HepG2 (cell line): Measurements from ENCODE around the gene ARHGEF10L. TPM values are rescaled to one million over a fixed set of nuclear protein-coding genes. Genes with fewer than 3 reads are reported as not detected.
A peak's percentile ranks its signal among the peaks of the same experiment; 100 is the strongest.

ENCODE experiments used
- ADNP ChIP-seq: sonication (generic); formaldehyde crosslinking; IDR thresholded peaks from 2 replicates; pipeline ENCODE4 v1.4.0; 2020; ENCODE audit warnings: missing genetic modification reagents
- CCDC6 ChIP-seq: sonication (generic); formaldehyde crosslinking; IDR thresholded peaks from 2 replicates; pipeline ENCODE4 v1.8.1; 2022; ENCODE audit warnings: mild to moderate bottlenecking, missing genetic modification reagents, moderate library complexity
- EP300 ChIP-seq, 3 experiments: sonication (generic) in 1 of 3; formaldehyde crosslinking in 1 of 3; IDR thresholded peaks; 2 replicates each; pipeline versions ENCODE4 v1.5.1 to v1.6.1; 2011 to 2020; ENCODE audit warnings: low read depth in 2 of 3, low read length in 2 of 3, borderline replicate concordance in 1 of 3, improper control_type of control experiment in 1 of 3, mild to moderate bottlenecking in 1 of 3, missing genetic modification reagents in 1 of 3, moderate library complexity in 1 of 3
- MXI1 ChIP-seq: IDR thresholded peaks from 3 replicates; pipeline ENCODE4 v1.6.1; 2012; ENCODE audit warnings: low read depth, low read length, inconsistent platforms, borderline replicate concordance
- NR2F1 ChIP-seq, 2 experiments: fragments of 450-650 bp in 1 of 2; formaldehyde crosslinking in 1 of 2; IDR thresholded peaks; 2 replicates each; pipeline versions ENCODE4 v1.5.0 to v1.6.1; 2016 to 2020; ENCODE audit warnings: mild to moderate bottlenecking in 1 of 2, missing compliant biosample characterization in 1 of 2, missing genetic modification reagents in 1 of 2, moderate library complexity in 1 of 2
- SNAPC4 ChIP-seq: sonication (generic); formaldehyde crosslinking; IDR thresholded peaks from 2 replicates; pipeline ENCODE4 v1.4.0; 2020; ENCODE audit warnings: mild to moderate bottlenecking, missing genetic modification reagents
- TCF7L2 ChIP-seq: IDR thresholded peaks from 2 replicates; pipeline ENCODE4 v1.6.1; 2011; ENCODE audit warnings: mild to moderate bottlenecking, low read depth, low read length, moderate library complexity
- ZBTB43 ChIP-seq: sonication (generic); formaldehyde crosslinking; conservative IDR thresholded peaks from 2 replicates; pipeline ENCODE4 v1.4.0; 2020; ENCODE audit warnings: missing genetic modification reagents
- ZFP36 ChIP-seq: fragments of 150-350 bp; IDR thresholded peaks from 2 replicates; pipeline ENCODE4 v1.6.1; 2018; ENCODE audit warnings: borderline replicate concordance, low read length, low read depth; ENCODE audit not compliant: partially characterized antibody
- ZFP36L2 ChIP-seq: sonication (generic); formaldehyde crosslinking; IDR thresholded peaks from 2 replicates; pipeline ENCODE4 v1.4.0; 2020; ENCODE audit warnings: missing genetic modification reagents
- ZNF619 ChIP-seq: sonication (generic); formaldehyde crosslinking; IDR thresholded peaks from 2 replicates; pipeline ENCODE4 v1.4.0; 2020; ENCODE audit warnings: mild to moderate bottlenecking, missing genetic modification reagents
- ZNF629 ChIP-seq: sonication (generic); formaldehyde crosslinking; conservative IDR thresholded peaks from 2 replicates; pipeline ENCODE4 v1.5.0; 2020; ENCODE audit warnings: missing genetic modification reagents
- ZZZ3 ChIP-seq: sonication (generic); formaldehyde crosslinking; IDR thresholded peaks from 2 replicates; pipeline ENCODE4 v1.4.0; 2020; ENCODE audit warnings: missing genetic modification reagents, mild to moderate bottlenecking, borderline replicate concordance
- polyA plus RNA-seq, 8 experiments: library from polyadenylated mRNA; depleted of rRNA in 3 of 8; stranded (reverse) in 7 of 8; unstranded in 1 of 8; fragments of >200 nt; fragmentation: Illumina TruSeq in 4 of 8; extraction: Trizol in 4 of 8; gene quantifications; 2 replicates each; pipeline versions ENCODE4 v1.2.1 to v1.2.3, GENCODE V29; 2011 to 2016; ENCODE audit warnings: low read depth in 4 of 8, missing spikeins in 1 of 8, mixed read lengths in 1 of 8; ENCODE audit not compliant: insufficient read depth in 1 of 8
- total RNA-seq, 5 experiments: library from RNA; depleted of rRNA; stranded (reverse); fragments of >200 nt; fragmentation: Illumina TruSeq; extraction: Trizol; gene quantifications; 2 replicates each; pipeline ENCODE4 v1.2.3, GENCODE V29; 2016; ENCODE audit warnings: low read depth in 1 of 5
- TF ChIP-seq, protein P1 (sequence below): sonication (generic); formaldehyde crosslinking; IDR thresholded peaks from 2 replicates; pipeline ENCODE4 v1.5.0; 2020; ENCODE audit warnings: mild to moderate bottlenecking, missing genetic modification reagents
- TF ChIP-seq, protein P2 (sequence below): sonication (generic); formaldehyde crosslinking; IDR thresholded peaks from 2 replicates; pipeline ENCODE4 v1.4.0; 2020; ENCODE audit warnings: missing genetic modification reagents

ARHGEF10L gene
- total and polyA plus RNA-seq, 2 of the 13 experiments (the other 11 are each of a cell fraction or from before 2014, with no cell fraction given): 46.5 to 78.3 TPM

DNA sequence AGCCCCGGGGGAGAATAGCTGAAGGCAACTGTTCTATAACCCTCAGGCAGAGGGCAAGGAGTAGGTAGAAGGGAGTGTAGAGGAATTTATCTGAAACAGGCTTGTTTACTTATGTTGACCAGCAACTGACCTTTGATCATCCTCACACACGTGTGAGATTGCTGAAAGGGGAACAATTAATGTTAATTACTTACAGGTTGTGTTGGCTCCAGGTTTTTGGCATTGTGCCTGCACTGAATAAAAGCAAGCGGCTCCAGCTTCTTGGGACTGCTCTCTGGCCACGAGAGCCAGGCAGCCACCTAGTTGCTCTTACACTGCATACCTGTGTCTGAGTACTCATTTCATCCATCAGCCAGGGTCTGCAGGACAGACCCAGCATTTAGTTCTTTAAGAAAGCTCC, 41.3 kb upstream of the ARHGEF10L start (continued):
- no peak for TF ChIP-seq TCF7L2
- 0 out of 4 replicates have a peak, but pooled peaks of 1 of the 2 experiments have one; percentile 14 for TF ChIP-seq NR2F1 (CRISPR knock-in tag; IDR thresholded peaks at IDR 0.05)
- TF ChIP-seq, protein P1, sequence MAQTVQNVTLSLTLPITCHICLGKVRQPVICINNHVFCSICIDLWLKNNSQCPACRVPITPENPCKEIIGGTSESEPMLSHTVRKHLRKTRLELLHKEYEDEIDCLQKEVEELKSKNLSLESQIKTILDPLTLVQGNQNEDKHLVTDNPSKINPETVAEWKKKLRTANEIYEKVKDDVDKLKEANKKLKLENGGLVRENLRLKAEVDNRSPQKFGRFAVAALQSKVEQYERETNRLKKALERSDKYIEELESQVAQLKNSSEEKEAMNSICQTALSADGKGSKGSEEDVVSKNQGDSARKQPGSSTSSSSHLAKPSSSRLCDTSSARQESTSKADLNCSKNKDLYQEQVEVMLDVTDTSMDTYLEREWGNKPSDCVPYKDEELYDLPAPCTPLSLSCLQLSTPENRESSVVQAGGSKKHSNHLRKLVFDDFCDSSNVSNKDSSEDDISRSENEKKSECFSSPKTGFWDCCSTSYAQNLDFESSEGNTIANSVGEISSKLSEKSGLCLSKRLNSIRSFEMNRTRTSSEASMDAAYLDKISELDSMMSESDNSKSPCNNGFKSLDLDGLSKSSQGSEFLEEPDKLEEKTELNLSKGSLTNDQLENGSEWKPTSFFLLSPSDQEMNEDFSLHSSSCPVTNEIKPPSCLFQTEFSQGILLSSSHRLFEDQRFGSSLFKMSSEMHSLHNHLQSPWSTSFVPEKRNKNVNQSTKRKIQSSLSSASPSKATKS (CRISPR knock-in tag): no peak
- TF ChIP-seq SNAPC4: no peak
- no peak for TF ChIP-seq ZZZ3
- TF ChIP-seq ADNP (CRISPR knock-in tag): no peak
- TF ChIP-seq ZNF629 (CRISPR knock-in tag): no peak
- TF ChIP-seq, protein P2, sequence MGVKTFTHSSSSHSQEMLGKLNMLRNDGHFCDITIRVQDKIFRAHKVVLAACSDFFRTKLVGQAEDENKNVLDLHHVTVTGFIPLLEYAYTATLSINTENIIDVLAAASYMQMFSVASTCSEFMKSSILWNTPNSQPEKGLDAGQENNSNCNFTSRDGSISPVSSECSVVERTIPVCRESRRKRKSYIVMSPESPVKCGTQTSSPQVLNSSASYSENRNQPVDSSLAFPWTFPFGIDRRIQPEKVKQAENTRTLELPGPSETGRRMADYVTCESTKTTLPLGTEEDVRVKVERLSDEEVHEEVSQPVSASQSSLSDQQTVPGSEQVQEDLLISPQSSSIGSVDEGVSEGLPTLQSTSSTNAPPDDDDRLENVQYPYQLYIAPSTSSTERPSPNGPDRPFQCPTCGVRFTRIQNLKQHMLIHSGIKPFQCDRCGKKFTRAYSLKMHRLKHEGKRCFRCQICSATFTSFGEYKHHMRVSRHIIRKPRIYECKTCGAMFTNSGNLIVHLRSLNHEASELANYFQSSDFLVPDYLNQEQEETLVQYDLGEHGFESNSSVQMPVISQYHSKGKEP (CRISPR knock-in tag): no peak
- no peak for TF ChIP-seq ZFP36L2
- TF ChIP-seq ZNF619 (CRISPR knock-in tag): no peak
- no peak for TF ChIP-seq ZBTB43 (CRISPR knock-in tag)
- peak; percentile 31 for TF ChIP-seq ZFP36
- TF ChIP-seq CCDC6 (CRISPR knock-in tag): no peak
- 0 out of 4 replicates have a peak, but pooled peaks of 1 of the 2 experiments have one; percentile 14 for TF ChIP-seq EP300 (IDR thresholded peaks at IDR 0.05; ENCODE audit: low read depth in 2 of 2, low read length in 2 of 2)
- TF ChIP-seq EP300 (CRISPR knock-in tag; IDR thresholded peaks at IDR 0.05; ENCODE audit: borderline replicate concordance): no peak
- no peak for TF ChIP-seq MXI1
